SW 1271 (cell line): ENCODE results near the gene PLPP2.
"Not testable (repeated sequence)": the region's sequence is repeated elsewhere in the genome, so short reads cannot be mapped to it uniquely, and the experiment has no call there.

Experiments used
- DNase-seq, 2 experiments: peaks; one replicate each; lab custom pipeline; 2025; lab: John Stamatoyannopoulos, UW

Gene PLPP2

GRCh38 chr19:271856-272255 is 19.3 kb downstream of the PLPP2 start:
- DNase-seq, result no peak

- DNase-seq, result not testable (repeated sequence)
These were observed 20.4 kb downstream of the PLPP2 start for GRCh38 chr19:270766-271318.

- DNase-seq, result no peak
These were observed 22.0 kb downstream of the PLPP2 start for GRCh38 chr19:269241-269640.

GRCh38 chr19:262125-262524 is 29.1 kb downstream of the PLPP2 start:
- no peak for DNase-seq

GRCh38 chr19:256804-257203 is 34.4 kb downstream of the PLPP2 start:
- not testable (repeated sequence) for DNase-seq

- not testable (repeated sequence) for DNase-seq
These were observed 38.6 kb downstream of the PLPP2 start for GRCh38 chr19:252421-253186.

GRCh38 chr19:246551-246950 is 44.7 kb downstream of the PLPP2 start:
- no peak for DNase-seq

- not testable (repeated sequence) for DNase-seq
These were observed 45.3 kb downstream of the PLPP2 start for GRCh38 chr19:245900-246299.

GRCh38 chr19:245457-245856 is 45.7 kb downstream of the PLPP2 start:
- DNase-seq, result no peak
